OCI-LY3 (cell line): ENCODE data around the gene NRF1.

Source experiments
- H2AFZ ChIP-seq: fragments of 200-600, 300-600 bp; shearing (Covaris generic); 2 replicates; pipeline ENCODE4 v1.6.0; 2014; ENCODE audit warnings: antibody characterized with exemption, low read depth, low read length
- H3K27ac ChIP-seq: fragments of 200-600, 300-600 bp; sonication (generic); 2 replicates; pipeline ENCODE4 v1.5.1; 2014; ENCODE audit warnings: mild to moderate bottlenecking, low read length, moderate library complexity, mixed read lengths
- H3K27me3 ChIP-seq: fragments of 200-600, 300-600 bp; sonication (generic); 2 replicates; pipeline ENCODE4 v1.6.1; 2014; ENCODE audit warnings: low read depth, low read length, mixed read lengths
- H3K36me3 ChIP-seq: fragments of 200-600, 300-600 bp; sonication (generic); replicated peaks from 2 replicates; pipeline ENCODE3; 2014; ENCODE audit warnings: low read depth, low read length, mixed read lengths
- H3K4me1 ChIP-seq: fragments of 300-600, 200-600 bp; sonication (generic); 2 replicates; pipeline ENCODE4 v1.6.1; 2014; ENCODE audit warnings: low read length, mixed read lengths
- H3K4me2 ChIP-seq: fragments of 200-600, 300-600 bp; sonication (generic); 2 replicates; pipeline ENCODE4 v1.6.1; 2014; ENCODE audit warnings: low read length, mixed read lengths
- H3K4me3 ChIP-seq: fragments of 300-600, 200-600 bp; sonication (generic); 2 replicates; pipeline ENCODE4 v1.5.1; 2014; ENCODE audit warnings: antibody characterized with exemption, mild to moderate bottlenecking, low read length, moderate library complexity
- H3K79me2 ChIP-seq: fragments of 300-600, 200-600 bp; shearing (Covaris generic); 2 replicates; pipeline ENCODE4 v1.6.1; 2014; ENCODE audit warnings: mild to moderate bottlenecking, low read length, mixed read lengths
- H3K9ac ChIP-seq: fragments of 300-600, 200-600 bp; shearing (Covaris generic); 2 replicates; pipeline ENCODE4 v1.6.0; 2014; ENCODE audit warnings: mild to moderate bottlenecking, low read length, moderate library complexity
- H3K9me3 ChIP-seq: fragments of 200-600, 300-600 bp; shearing (Covaris generic); 2 replicates; pipeline ENCODE4 v1.6.1; 2014; ENCODE audit warnings: low read length, mixed read lengths; ENCODE audit not compliant: insufficient read depth
- H4K20me1 ChIP-seq: fragments of 200-600, 300-600 bp; sonication (generic); 2 replicates; pipeline ENCODE4 v1.6.1; 2016; ENCODE audit warnings: low read length, mixed read lengths; ENCODE audit not compliant: insufficient read depth
- CTCF ChIP-seq: fragments of 200-600, 300-600 bp; sonication (generic); IDR thresholded peaks from 2 replicates; pipeline ENCODE4 v1.5.1; 2014; ENCODE audit warnings: antibody characterized with exemption, low read length, low read depth
- EZH2phosphoT487 ChIP-seq: fragments of 200-600 bp; shearing (Covaris generic); IDR thresholded peaks from 2 replicates; pipeline ENCODE4 v1.6.1; 2018; ENCODE audit warnings: antibody characterized with exemption, mixed run types, low read depth

The NRF1 gene

GRCh38 chr7:129740574-129741410 is 129.3 kb downstream of the NRF1 start:
- no peaks in the 10 kb centered on the region for H4K20me1 ChIP-seq
- H3K4me1 ChIP-seq: no peaks in the 10 kb centered on the region
- no peaks in the 10 kb centered on the region for H3K27me3 ChIP-seq
- peaks cover 9% of the 10 kb centered on the region for H3K36me3 ChIP-seq
- TF ChIP-seq EZH2phosphoT487: no peak
- H3K4me3 ChIP-seq: no peak overlapping the region
- no peaks in the 10 kb centered on the region for H3K9me3 ChIP-seq
- no peak overlapping the region for H3K9ac ChIP-seq
- H3K79me2 ChIP-seq: no peaks in the 10 kb centered on the region
- H3K4me2 ChIP-seq: no peak overlapping the region
- H3K27ac ChIP-seq: no peak overlapping the region
- H2AFZ ChIP-seq: no peak overlapping the region

- Histone ChIP-seq H2AFZ (no peak overlapping the region), H3K79me2 (no peaks in the 10 kb centered on the region), H3K4me1 (no peaks in the 10 kb centered on the region), H3K27me3 (no peaks in the 10 kb centered on the region), H3K4me3 (no peak overlapping the region), H4K20me1 (no peaks in the 10 kb centered on the region), H3K27ac (no peak overlapping the region), H3K9ac (no peak overlapping the region), H3K36me3 (peaks cover 9% of the 10 kb centered on the region), H3K9me3 (no peaks in the 10 kb centered on the region), H3K4me2 (no peak overlapping the region)
- TF ChIP-seq CTCF: no peak
- no peak for TF ChIP-seq EZH2phosphoT487
These were observed 130.3 kb downstream of the NRF1 start for GRCh38 chr7:129741743-129742213.

GRCh38 chr7:129742256-129742655 is 130.7 kb downstream of the NRF1 start:
- Histone ChIP-seq H3K79me2 (no peaks in the 10 kb centered on the region), H2AFZ (no peak overlapping the region), H3K9ac (no peak overlapping the region), H3K27ac (no peak overlapping the region), H3K36me3 (peaks cover 10% of the 10 kb centered on the region), H3K27me3 (no peaks in the 10 kb centered on the region), H4K20me1 (no peaks in the 10 kb centered on the region), H3K4me2 (no peak overlapping the region), H3K4me3 (no peak overlapping the region), H3K9me3 (no peaks in the 10 kb centered on the region), H3K4me1 (no peaks in the 10 kb centered on the region)
- no peak for TF ChIP-seq CTCF
- TF ChIP-seq EZH2phosphoT487: no peak

DNA sequence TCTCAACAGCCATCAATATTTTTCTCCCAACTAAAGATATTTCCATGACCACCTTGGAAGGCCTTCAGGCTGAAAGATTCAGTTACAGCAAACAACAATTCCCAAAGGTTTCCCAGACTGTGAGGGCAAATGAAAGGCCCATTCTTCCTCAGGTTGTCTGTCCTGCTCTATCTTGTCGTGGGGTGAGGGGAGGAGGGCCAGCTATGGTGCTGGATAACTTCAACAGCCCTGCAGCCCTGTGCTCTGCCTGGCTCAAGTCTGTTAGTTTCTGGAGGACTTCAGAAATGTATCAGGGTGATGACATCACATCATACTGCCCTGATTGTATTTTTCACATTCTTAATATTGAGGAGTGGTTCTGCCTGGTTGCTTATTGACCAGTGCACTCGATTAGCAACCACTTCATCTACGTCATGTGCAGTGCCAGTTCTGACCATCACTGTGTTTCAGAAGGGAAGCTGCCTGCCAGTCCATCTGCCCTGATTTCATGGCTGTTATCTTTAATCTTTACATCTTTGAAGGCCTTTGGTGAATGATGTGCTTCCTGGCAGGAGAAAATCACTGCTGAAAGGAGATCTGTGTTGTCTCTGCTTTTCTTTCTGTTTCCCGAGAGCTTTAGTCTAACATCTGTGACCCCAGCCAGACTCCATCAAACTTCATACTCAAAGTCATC is 135.5 kb downstream of the NRF1 start:
- no peak overlapping the region for H3K4me2 ChIP-seq
- no peaks in the 10 kb centered on the region for H4K20me1 ChIP-seq
- no peak overlapping the region for H3K9ac ChIP-seq
- no peaks in the 10 kb centered on the region for H3K79me2 ChIP-seq
- no peak overlapping the region for H3K27ac ChIP-seq
- TF ChIP-seq CTCF (no peak), EZH2phosphoT487 (no peak)
- no peaks in the 10 kb centered on the region for H3K27me3 ChIP-seq
- peaks cover 13% of the 10 kb centered on the region for H3K36me3 ChIP-seq
- no peak overlapping the region for H3K4me3 ChIP-seq
- H2AFZ ChIP-seq: no peak overlapping the region
- no peaks in the 10 kb centered on the region for H3K4me1 ChIP-seq
- H3K9me3 ChIP-seq: no peaks in the 10 kb centered on the region
